IPS-20b (cell line): ENCODE results near the gene PARP8.

Experiments used
- H3K27ac ChIP-seq: one replicate; pipeline ENCODE4 v1.5.1; 2013; ENCODE audit warnings: low read length
- H3K27me3 ChIP-seq: 2 replicates; pipeline ENCODE4 v1.6.1; 2013; ENCODE audit warnings: mild to moderate bottlenecking, low read length, inconsistent platforms; ENCODE audit not compliant: insufficient read depth
- H3K36me3 ChIP-seq: 2 replicates; pipeline ENCODE4 v1.6.1; 2013; ENCODE audit warnings: low read depth, mild to moderate bottlenecking, inconsistent platforms, low read length, moderate library complexity; ENCODE audit not compliant: insufficient read depth
- H3K4me1 ChIP-seq: 2 replicates; pipeline ENCODE4 v1.6.1; 2013; ENCODE audit warnings: mild to moderate bottlenecking, control low read depth, inconsistent platforms, low read length, moderate library complexity; ENCODE audit not compliant: insufficient read depth
- H3K4me3 ChIP-seq: 2 replicates; pipeline ENCODE4 v1.5.1; 2013; ENCODE audit warnings: mild to moderate bottlenecking, low read length, inconsistent platforms
- H3K9ac ChIP-seq: 2 replicates; pipeline ENCODE4 v1.6.1; 2013; ENCODE audit warnings: low read depth, mild to moderate bottlenecking, inconsistent platforms, low read length, moderate library complexity
- H3K9me3 ChIP-seq: 2 replicates; pipeline ENCODE4 v1.6.1; 2013; ENCODE audit warnings: mild to moderate bottlenecking, low read depth, low read length, inconsistent platforms; ENCODE audit not compliant: insufficient read depth

Gene PARP8

GRCh38 chr5:50730336-50730735 lies 63.9 kb downstream of the PARP8 start:
- H3K9ac ChIP-seq: no peak overlapping the region
- no peak overlapping the region for H3K27ac ChIP-seq
- H3K27me3 ChIP-seq: no peaks in the 10 kb centered on the region
- peaks cover 5% of the 10 kb centered on the region; the same call in 1 of the 2 replicates for H3K4me1 ChIP-seq
- H3K36me3 ChIP-seq: no peaks in the 10 kb centered on the region
- no peaks in the 10 kb centered on the region for H3K9me3 ChIP-seq
- H3K4me3 ChIP-seq: no peak overlapping the region

GRCh38 chr5:50730841-50731240 lies 64.4 kb downstream of the PARP8 start:
- H3K9ac ChIP-seq: no peak overlapping the region
- H3K27me3 ChIP-seq: no peaks in the 10 kb centered on the region
- H3K4me3 ChIP-seq: no peak overlapping the region
- peaks cover 10% of the 10 kb centered on the region; the same call in 1 of the 2 replicates for H3K4me1 ChIP-seq
- H3K36me3 ChIP-seq: no peaks in the 10 kb centered on the region
- H3K9me3 ChIP-seq: no peaks in the 10 kb centered on the region
- no peak overlapping the region for H3K27ac ChIP-seq

GRCh38 chr5:50733741-50734140 lies 67.3 kb downstream of the PARP8 start:
- Histone ChIP-seq H3K27me3 (no peaks in the 10 kb centered on the region), H3K9me3 (no peaks in the 10 kb centered on the region), H3K9ac (no peak overlapping the region), H3K4me1 (peaks cover 22% of the 10 kb centered on the region; the same call in 1 of the 2 replicates), H3K27ac (no peak overlapping the region), H3K36me3 (no peaks in the 10 kb centered on the region), H3K4me3 (no peak overlapping the region)

- Histone ChIP-seq H3K27ac (no peak overlapping the region), H3K36me3 (no peaks in the 10 kb centered on the region), H3K9me3 (no peaks in the 10 kb centered on the region), H3K4me1 (peaks cover 30% of the 10 kb centered on the region; the same call in 1 of the 2 replicates), H3K4me3 (no peak overlapping the region), H3K9ac (no peak overlapping the region), H3K27me3 (no peaks in the 10 kb centered on the region)
Observed at GRCh38 chr5:50738864-50739263, 72.4 kb downstream of the PARP8 start.

GRCh38 chr5:50740832-50741231 lies 74.4 kb downstream of the PARP8 start:
- Histone ChIP-seq H3K36me3 (no peaks in the 10 kb centered on the region), H3K27ac (no peak overlapping the region), H3K9me3 (no peaks in the 10 kb centered on the region), H3K4me1 (peaks cover 35% of the 10 kb centered on the region; the same call in 1 of the 2 replicates), H3K4me3 (no peak overlapping the region), H3K9ac (no peak overlapping the region), H3K27me3 (no peaks in the 10 kb centered on the region)

- no peaks in the 10 kb centered on the region for H3K27me3 ChIP-seq
- H3K27ac ChIP-seq: no peak overlapping the region
- no peak overlapping the region for H3K9ac ChIP-seq
- H3K36me3 ChIP-seq: no peaks in the 10 kb centered on the region
- peaks cover 21% of the 10 kb centered on the region; the same call in 1 of the 2 replicates for H3K4me1 ChIP-seq
- no peak overlapping the region for H3K4me3 ChIP-seq
- no peaks in the 10 kb centered on the region for H3K9me3 ChIP-seq
Observed at GRCh38 chr5:50744776-50745175, 78.3 kb downstream of the PARP8 start.

GRCh38 chr5:50745221-50745910 lies 78.9 kb downstream of the PARP8 start:
- no peak overlapping the region for H3K9ac ChIP-seq
- peaks cover 21% of the 10 kb centered on the region; the same call in 1 of the 2 replicates for H3K4me1 ChIP-seq
- H3K27me3 ChIP-seq: no peaks in the 10 kb centered on the region
- no peaks in the 10 kb centered on the region for H3K9me3 ChIP-seq
- no peak overlapping the region for H3K27ac ChIP-seq
- no peak overlapping the region for H3K4me3 ChIP-seq
- no peaks in the 10 kb centered on the region for H3K36me3 ChIP-seq

GRCh38 chr5:50749181-50749580 lies 82.7 kb downstream of the PARP8 start:
- no peaks in the 10 kb centered on the region for H3K27me3 ChIP-seq
- H3K4me3 ChIP-seq: no peak overlapping the region
- no peak overlapping the region for H3K27ac ChIP-seq
- H3K36me3 ChIP-seq: no peaks in the 10 kb centered on the region
- no peaks in the 10 kb centered on the region for H3K9me3 ChIP-seq
- no peak overlapping the region for H3K9ac ChIP-seq
- H3K4me1 ChIP-seq: peaks cover 8% of the 10 kb centered on the region; the same call in 1 of the 2 replicates

- Histone ChIP-seq H3K27me3 (no peaks in the 10 kb centered on the region), H3K9ac (no peak overlapping the region), H3K27ac (no peak overlapping the region), H3K36me3 (no peaks in the 10 kb centered on the region), H3K9me3 (no peaks in the 10 kb centered on the region), H3K4me1 (peaks cover 5% of the 10 kb centered on the region; the same call in 1 of the 2 replicates), H3K4me3 (no peak overlapping the region)
Observed at GRCh38 chr5:50749873-50750272, 83.4 kb downstream of the PARP8 start.

- H3K9ac ChIP-seq: no peak overlapping the region
- H3K4me1 ChIP-seq: no peaks in the 10 kb centered on the region
- no peaks in the 10 kb centered on the region for H3K27me3 ChIP-seq
- no peaks in the 10 kb centered on the region for H3K36me3 ChIP-seq
- no peak overlapping the region for H3K4me3 ChIP-seq
- H3K9me3 ChIP-seq: no peaks in the 10 kb centered on the region
- H3K27ac ChIP-seq: no peak overlapping the region
Observed at GRCh38 chr5:50751064-50751657, 84.7 kb downstream of the PARP8 start.

GRCh38 chr5:50752800-50753199 lies 86.4 kb downstream of the PARP8 start:
- H3K27ac ChIP-seq: no peak overlapping the region

More at GRCh38 chr5:50752800-50753199, 86.4 kb downstream of the PARP8 start:
- no peak overlapping the region for H3K4me3 ChIP-seq
- no peaks in the 10 kb centered on the region for H3K36me3 ChIP-seq
- H3K27me3 ChIP-seq: no peaks in the 10 kb centered on the region
- no peak overlapping the region for H3K9ac ChIP-seq
- no peaks in the 10 kb centered on the region for H3K4me1 ChIP-seq
- H3K9me3 ChIP-seq: no peaks in the 10 kb centered on the region
